ENCODE measurements around the gene TAF7L. TPM values are rescaled to one million over a fixed set of nuclear protein-coding genes. Genes with fewer than 3 reads are reported as not detected.

The TAF7L gene
- total and polyA plus RNA-seq, 2 donors from 2014 or later, result 0.30 TPM; not detected in 1

- intact Hi-C loops (cut with DNase I), result no loop called here
- Histone ChIP-seq H3K27ac (ENCODE audit: low read depth in 2 of 2, low read length in 2 of 2) (no peak within 1 kb of the TSS), H3K27me3 (ENCODE audit: control insufficient read depth, insufficient read depth, low read length) (no peaks in the 10 kb centered on the region), H3K9me3 (ENCODE audit: control insufficient read depth in 2 of 3, insufficient read depth in 1 of 3, low read length in 3 of 3) (no peaks in the 10 kb centered on the region), H3K4me3 (ENCODE audit: low read length in 3 of 3) (peak within 1 kb of the TSS in 1 of 3 donors; percentile 45), H3K4me1 (ENCODE audit: control insufficient read depth in 2 of 3, insufficient read depth in 2 of 3, low read depth in 1 of 3, low read length in 3 of 3) (no peaks in the 10 kb centered on the region), H3K9ac (ENCODE audit: low read length in 3 of 3) (no peak within 1 kb of the TSS), H3K36me3 (ENCODE audit: control insufficient read depth in 2 of 3, insufficient read depth in 3 of 3, low read length in 3 of 3) (no peaks in the 10 kb centered on the region)
- DNase-seq (no peak), FAIRE-seq (no peak)
- TF ChIP-seq, protein P1, sequence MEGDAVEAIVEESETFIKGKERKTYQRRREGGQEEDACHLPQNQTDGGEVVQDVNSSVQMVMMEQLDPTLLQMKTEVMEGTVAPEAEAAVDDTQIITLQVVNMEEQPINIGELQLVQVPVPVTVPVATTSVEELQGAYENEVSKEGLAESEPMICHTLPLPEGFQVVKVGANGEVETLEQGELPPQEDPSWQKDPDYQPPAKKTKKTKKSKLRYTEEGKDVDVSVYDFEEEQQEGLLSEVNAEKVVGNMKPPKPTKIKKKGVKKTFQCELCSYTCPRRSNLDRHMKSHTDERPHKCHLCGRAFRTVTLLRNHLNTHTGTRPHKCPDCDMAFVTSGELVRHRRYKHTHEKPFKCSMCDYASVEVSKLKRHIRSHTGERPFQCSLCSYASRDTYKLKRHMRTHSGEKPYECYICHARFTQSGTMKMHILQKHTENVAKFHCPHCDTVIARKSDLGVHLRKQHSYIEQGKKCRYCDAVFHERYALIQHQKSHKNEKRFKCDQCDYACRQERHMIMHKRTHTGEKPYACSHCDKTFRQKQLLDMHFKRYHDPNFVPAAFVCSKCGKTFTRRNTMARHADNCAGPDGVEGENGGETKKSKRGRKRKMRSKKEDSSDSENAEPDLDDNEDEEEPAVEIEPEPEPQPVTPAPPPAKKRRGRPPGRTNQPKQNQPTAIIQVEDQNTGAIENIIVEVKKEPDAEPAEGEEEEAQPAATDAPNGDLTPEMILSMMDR (IDR thresholded peaks at IDR 0.05; ENCODE audit: borderline replicate concordance, extremely low read depth, insufficient read depth), result no peak
These were observed 71.8 kb downstream of the TAF7L start, which contains the start of gene DRP2 for GRCh38 chrX:101219116-101219863. DRP2 (plus strand) TSS chrX:101219786; CDS start chrX:101231648, 11,862 bp downstream.

Other genes starting within 250 kb of the TAF7L start
- gene TRMT2B, start 239.2 kb downstream of the TAF7L start, total RNA-seq, result 24.8 TPM
- gene TRMT2B, start 239.2 kb downstream of the TAF7L start, polyA plus RNA-seq (ENCODE audit: insufficient read depth, low read depth, low replicate concordance), result 8.6 TPM
- 1.1 TPM for gene TMEM35A, start 212.5 kb downstream of the TAF7L start, total RNA-seq
- gene TMEM35A, start 212.5 kb downstream of the TAF7L start, polyA plus RNA-seq (ENCODE audit: insufficient read depth, low read depth, low replicate concordance), result 0.75 TPM
- 0.66 TPM for gene CENPI, start 193.1 kb downstream of the TAF7L start, total RNA-seq
- not detected for gene CENPI, start 193.1 kb downstream of the TAF7L start, polyA plus RNA-seq (ENCODE audit: insufficient read depth, low read depth, low replicate concordance)
- 0.16 TPM for gene DRP2, start 71.5 kb downstream of the TAF7L start, total RNA-seq
- not detected for gene DRP2, start 71.5 kb downstream of the TAF7L start, polyA plus RNA-seq (ENCODE audit: insufficient read depth, low read depth, low replicate concordance)
- gene TIMM8A, start 57.4 kb upstream of the TAF7L start, total RNA-seq, result 13.1 TPM
- 12.9 TPM for gene TIMM8A, start 57.4 kb upstream of the TAF7L start, polyA plus RNA-seq (ENCODE audit: insufficient read depth, low read depth, low replicate concordance)
- gene BTK, start 94.9 kb upstream of the TAF7L start, total RNA-seq, result 13.9 TPM
- 0.77 TPM for gene BTK, start 94.9 kb upstream of the TAF7L start, polyA plus RNA-seq (ENCODE audit: insufficient read depth, low read depth, low replicate concordance)
- 148 TPM for gene RPL36A, start 99.7 kb upstream of the TAF7L start, total RNA-seq
- gene RPL36A, start 99.7 kb upstream of the TAF7L start, polyA plus RNA-seq (ENCODE audit: insufficient read depth, low read depth, low replicate concordance), result 1,711 TPM
- 23.9 TPM for gene GLA, start 116.6 kb upstream of the TAF7L start, total RNA-seq
- gene GLA, start 116.6 kb upstream of the TAF7L start, polyA plus RNA-seq (ENCODE audit: insufficient read depth, low read depth, low replicate concordance), result 34.7 TPM
- 79.5 TPM for gene HNRNPH2, start 116.9 kb upstream of the TAF7L start, total RNA-seq
- gene HNRNPH2, start 116.9 kb upstream of the TAF7L start, polyA plus RNA-seq (ENCODE audit: insufficient read depth, low read depth, low replicate concordance), result 68.1 TPM
- gene ARMCX4, start 194.1 kb upstream of the TAF7L start, total RNA-seq, result 16.0 TPM
- 6.5 TPM for gene ARMCX4, start 194.1 kb upstream of the TAF7L start, polyA plus RNA-seq (ENCODE audit: insufficient read depth, low read depth, low replicate concordance)

All from kidney (tissue), 14 donors.